ENCODE results near the gene ARIH1.
A peak's percentile ranks its signal among the peaks of the same experiment; 100 is the strongest.
"Not testable (repeated sequence)": the region's sequence is repeated elsewhere in the genome, so short reads cannot be mapped to it uniquely, and the experiment has no call there.

Gene ARIH1

GRCh38 chr15:72614810-72615532 lies 140.8 kb downstream of the ARIH1 start:
- DNase-seq = no peak

GRCh38 chr15:72615533-72616233 lies 141.6 kb downstream of the ARIH1 start:
- peak; percentile 28 for DNase-seq

GRCh38 chr15:72616491-72617210 lies 142.5 kb downstream of the ARIH1 start:
- no peak for DNase-seq

- not testable (repeated sequence) for DNase-seq
Observed at GRCh38 chr15:72623854-72624253, 149.7 kb downstream of the ARIH1 start.

- DNase-seq = not testable (repeated sequence)
Observed at GRCh38 chr15:72626153-72626552, 152.0 kb downstream of the ARIH1 start.

GRCh38 chr15:72628249-72629067 lies 154.3 kb downstream of the ARIH1 start:
- DNase-seq = peak; percentile 1

GRCh38 chr15:72629068-72629570 lies 155.0 kb downstream of the ARIH1 start:
- DNase-seq = not testable (repeated sequence)

- not testable (repeated sequence) for DNase-seq
Observed at GRCh38 chr15:72636519-72637282, 162.6 kb downstream of the ARIH1 start.

GRCh38 chr15:72639759-72640483 lies 165.8 kb downstream of the ARIH1 start:
- not testable (repeated sequence) for DNase-seq

- DNase-seq = not testable (repeated sequence)
Observed at GRCh38 chr15:72642271-72642670, 168.1 kb downstream of the ARIH1 start.

- DNase-seq = not testable (repeated sequence)
Observed at GRCh38 chr15:72648631-72649253, 174.6 kb downstream of the ARIH1 start.

Data from NCI-H774 (cell line).